ENCODE measurements around the gene CSMD2.
A peak's percentile ranks its signal among the peaks of the same experiment; 100 is the strongest.

The CSMD2 gene

GRCh38 chr1:33641104-33641830 lies 523.8 kb downstream of the CSMD2 start:
- no peak for DNase-seq (ENCODE audit: low read depth, low spot score)

GRCh38 chr1:33640114-33640660 lies 524.8 kb downstream of the CSMD2 start:
- no peak for DNase-seq (ENCODE audit: low read depth, low spot score)

GRCh38 chr1:33637846-33638440 lies 527.1 kb downstream of the CSMD2 start:
- no peak for DNase-seq (ENCODE audit: low read depth, low spot score)

GRCh38 chr1:33636209-33636608 lies 528.8 kb downstream of the CSMD2 start:
- no peak for DNase-seq (ENCODE audit: low read depth, low spot score)

- no peak for DNase-seq (ENCODE audit: low read depth, low spot score)
Observed at GRCh38 chr1:33635336-33636012, 529.6 kb downstream of the CSMD2 start.

- DNase-seq (ENCODE audit: low read depth, low spot score) = no peak
Observed at GRCh38 chr1:33634806-33635205, 530.2 kb downstream of the CSMD2 start.

- no peak for DNase-seq (ENCODE audit: low read depth, low spot score)
Observed at GRCh38 chr1:33634143-33634542, 530.9 kb downstream of the CSMD2 start.

- peak; percentile 80 for DNase-seq (ENCODE audit: low read depth, low spot score)
Observed at GRCh38 chr1:33633019-33633801, 531.8 kb downstream of the CSMD2 start.

GRCh38 chr1:33630686-33631085 lies 534.3 kb downstream of the CSMD2 start:
- DNase-seq (ENCODE audit: low read depth, low spot score) = no peak

GRCh38 chr1:33626801-33627200 lies 538.2 kb downstream of the CSMD2 start:
- no peak for DNase-seq (ENCODE audit: low read depth, low spot score)

- no peak for DNase-seq (ENCODE audit: low read depth, low spot score)
Observed at GRCh38 chr1:33624991-33625870, 539.8 kb downstream of the CSMD2 start.

- no peak for DNase-seq (ENCODE audit: low read depth, low spot score)
Observed at GRCh38 chr1:33624261-33624990, 540.6 kb downstream of the CSMD2 start.

GRCh38 chr1:33623811-33624210 lies 541.2 kb downstream of the CSMD2 start:
- no peak for DNase-seq (ENCODE audit: low read depth, low spot score)

GRCh38 chr1:33622757-33623156 lies 542.3 kb downstream of the CSMD2 start:
- DNase-seq (ENCODE audit: low read depth, low spot score) = no peak

GRCh38 chr1:33618636-33619035 lies 546.4 kb downstream of the CSMD2 start:
- DNase-seq (ENCODE audit: low read depth, low spot score) = no peak

- no peak for DNase-seq (ENCODE audit: low read depth, low spot score)
Observed at GRCh38 chr1:33617451-33617850, 547.6 kb downstream of the CSMD2 start.

- DNase-seq (ENCODE audit: low read depth, low spot score) = no peak
Observed at GRCh38 chr1:33616780-33617179, 548.2 kb downstream of the CSMD2 start.

- no peak for DNase-seq (ENCODE audit: low read depth, low spot score)
Observed at GRCh38 chr1:33615546-33615945, 549.5 kb downstream of the CSMD2 start.

- DNase-seq (ENCODE audit: low read depth, low spot score) = no peak
Observed at GRCh38 chr1:33610864-33611455, 554.1 kb downstream of the CSMD2 start.

- no peak for DNase-seq (ENCODE audit: low read depth, low spot score)
Observed at GRCh38 chr1:33610391-33610790, 554.6 kb downstream of the CSMD2 start.
